GM23248 (cell line): ENCODE results near the gene RAB6C.
"Not testable (repeated sequence)": the region's sequence is repeated elsewhere in the genome, so short reads cannot be mapped to it uniquely, and the experiment has no call there.

ENCODE experiments used
- EZH2 ChIP-seq: fragments of 200-600 bp; sonication (generic); IDR thresholded peaks from 2 replicates; pipeline ENCODE4 v1.6.1; 2018; ENCODE audit warnings: antibody characterized with exemption, mild to moderate bottlenecking; ENCODE audit not compliant: insufficient read depth, poor library complexity, severe bottlenecking
- EZH2phosphoT487 ChIP-seq: fragments of 200-600 bp; sonication (generic); IDR thresholded peaks from 2 replicates; pipeline ENCODE4 v1.6.1; 2018; ENCODE audit warnings: antibody characterized with exemption, moderate library complexity, mild to moderate bottlenecking, low read depth; ENCODE audit not compliant: insufficient read depth

GRCh38 chr2:129980246-129980645 is 780 bp downstream of the RAB6C start:
- not testable (repeated sequence) for TF ChIP-seq EZH2, EZH2phosphoT487
